ENCODE measurements around the gene ATF7.
"Not testable (repeated sequence)": the region's sequence is repeated elsewhere in the genome, so short reads cannot be mapped to it uniquely, and the experiment has no call there.

ATF7 gene

DNA sequence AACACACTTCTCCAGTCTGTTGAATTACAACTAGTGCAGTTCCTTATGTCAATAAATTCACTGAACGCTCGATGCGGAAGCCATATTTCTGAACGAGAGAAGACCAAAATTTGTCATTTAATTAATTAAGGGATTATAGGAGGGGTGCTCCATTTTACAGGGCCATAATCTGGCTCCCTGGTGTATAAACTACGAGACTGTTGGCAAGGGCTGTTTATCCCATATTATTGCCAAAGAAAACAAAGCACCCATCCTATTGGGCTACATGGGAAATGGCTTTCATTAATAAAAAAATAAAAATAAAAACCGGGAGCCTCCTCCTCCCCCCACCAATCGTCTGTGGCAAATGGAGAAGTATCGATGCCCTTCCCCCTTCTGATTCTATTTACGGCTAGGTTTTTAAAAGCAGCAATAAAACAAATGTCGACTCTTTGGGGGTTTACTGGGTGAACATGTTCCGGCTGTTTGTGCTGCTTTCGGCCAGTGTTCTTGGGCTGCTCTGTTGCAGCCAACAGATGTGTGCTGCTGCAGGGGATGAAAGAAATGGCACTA lies 24.8 kb downstream of the ATF7 start:
- no peak for DNase-seq (ENCODE audit: extremely low read depth, low read depth)

DNA sequence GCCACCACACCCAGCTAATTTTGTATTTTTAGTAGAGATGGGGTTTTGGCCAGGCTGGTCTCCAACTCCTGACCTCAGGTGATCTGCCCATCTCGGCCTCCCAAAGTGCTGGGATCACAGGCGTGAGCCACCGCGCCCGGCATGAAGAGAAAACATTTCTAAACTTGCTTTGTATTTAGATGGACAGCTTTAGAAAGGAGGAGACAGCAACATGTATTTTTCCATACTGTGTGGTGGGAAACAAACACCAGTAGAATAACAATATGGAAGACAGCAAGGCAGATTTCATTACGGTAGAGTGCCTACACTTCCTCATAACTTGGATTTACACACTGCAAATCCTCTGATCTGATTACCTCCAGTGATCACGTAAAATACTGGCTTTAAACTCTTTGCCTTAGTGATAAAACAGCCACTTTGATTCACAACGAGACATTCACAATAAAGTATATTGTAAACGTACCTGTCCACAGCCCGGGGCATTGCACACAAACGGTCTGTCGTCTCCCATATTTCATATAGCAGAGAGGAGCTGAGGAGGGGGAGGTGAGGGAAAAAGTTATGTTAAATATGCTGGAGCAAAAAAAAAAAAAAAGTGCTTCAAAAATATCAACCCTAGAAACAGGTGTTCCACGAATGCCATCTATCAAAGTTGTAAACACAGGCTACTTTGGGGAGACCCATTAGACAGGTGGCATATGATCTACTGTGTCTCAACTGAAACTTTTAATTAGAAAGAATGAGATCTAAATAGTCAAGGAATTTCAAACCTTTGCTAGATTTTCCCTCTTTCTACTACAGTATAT lies 25.5 kb downstream of the ATF7 start:
- no peak overlapping the region for H3K4me3 ChIP-seq (replicated peaks; ENCODE audit: low read depth, low read length)
- TF ChIP-seq, protein P1, sequence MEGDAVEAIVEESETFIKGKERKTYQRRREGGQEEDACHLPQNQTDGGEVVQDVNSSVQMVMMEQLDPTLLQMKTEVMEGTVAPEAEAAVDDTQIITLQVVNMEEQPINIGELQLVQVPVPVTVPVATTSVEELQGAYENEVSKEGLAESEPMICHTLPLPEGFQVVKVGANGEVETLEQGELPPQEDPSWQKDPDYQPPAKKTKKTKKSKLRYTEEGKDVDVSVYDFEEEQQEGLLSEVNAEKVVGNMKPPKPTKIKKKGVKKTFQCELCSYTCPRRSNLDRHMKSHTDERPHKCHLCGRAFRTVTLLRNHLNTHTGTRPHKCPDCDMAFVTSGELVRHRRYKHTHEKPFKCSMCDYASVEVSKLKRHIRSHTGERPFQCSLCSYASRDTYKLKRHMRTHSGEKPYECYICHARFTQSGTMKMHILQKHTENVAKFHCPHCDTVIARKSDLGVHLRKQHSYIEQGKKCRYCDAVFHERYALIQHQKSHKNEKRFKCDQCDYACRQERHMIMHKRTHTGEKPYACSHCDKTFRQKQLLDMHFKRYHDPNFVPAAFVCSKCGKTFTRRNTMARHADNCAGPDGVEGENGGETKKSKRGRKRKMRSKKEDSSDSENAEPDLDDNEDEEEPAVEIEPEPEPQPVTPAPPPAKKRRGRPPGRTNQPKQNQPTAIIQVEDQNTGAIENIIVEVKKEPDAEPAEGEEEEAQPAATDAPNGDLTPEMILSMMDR (IDR thresholded peaks at IDR 0.05; ENCODE audit: low read depth, low read length, missing control alignments), result no peak
- DNase-seq (ENCODE audit: extremely low read depth, low read depth), result no peak

More for the DNA sequence above, 24.8 kb downstream of the ATF7 start:
- H3K4me3 ChIP-seq (replicated peaks; ENCODE audit: low read depth, low read length), result no peak overlapping the region
- TF ChIP-seq, protein P1 (IDR thresholded peaks at IDR 0.05; ENCODE audit: low read depth, low read length, missing control alignments), result no peak

DNA sequence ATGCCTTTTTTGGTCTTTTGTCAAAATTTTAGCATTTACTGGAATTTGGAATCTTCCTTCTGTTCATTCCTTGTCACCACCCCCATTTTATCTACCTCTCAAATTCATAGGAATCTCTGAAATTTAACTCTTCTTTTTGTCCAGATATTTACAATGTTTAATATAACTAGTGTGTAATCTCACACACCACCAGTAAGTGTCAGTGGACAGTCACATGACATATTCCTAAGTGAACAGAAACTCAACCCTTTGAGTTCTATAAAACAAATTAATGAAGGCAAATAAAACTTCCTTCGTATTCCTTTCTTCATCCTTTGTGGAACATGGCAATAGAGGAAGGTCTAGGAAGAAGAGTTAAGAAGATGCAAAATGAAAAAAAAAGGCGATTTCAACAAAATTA lies 26.6 kb downstream of the ATF7 start:
- no peak overlapping the region for H3K4me3 ChIP-seq (replicated peaks; ENCODE audit: low read depth, low read length)

DNA sequence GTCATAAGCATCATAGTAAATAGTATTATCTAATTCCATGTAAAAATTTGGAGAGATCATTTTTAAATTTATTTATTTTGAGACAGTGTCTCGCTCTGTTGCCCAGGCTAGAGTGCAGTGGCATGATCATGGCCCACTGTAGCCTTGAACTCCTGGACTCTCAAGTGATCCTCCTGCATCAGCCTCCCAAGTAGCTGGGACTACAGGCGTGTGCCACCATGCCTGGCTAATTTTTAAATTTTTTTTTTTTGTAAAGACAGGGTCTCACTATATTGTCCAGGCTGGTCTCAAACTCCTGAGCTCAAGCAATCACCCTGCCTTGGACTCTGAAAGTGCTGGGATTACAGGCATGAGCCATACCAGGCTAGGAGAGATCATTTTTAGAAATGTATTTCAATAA lies 27.2 kb downstream of the ATF7 start:
- H3K4me3 ChIP-seq (replicated peaks; ENCODE audit: low read depth, low read length); DNase-seq (ENCODE audit: extremely low read depth, low read depth): not testable (repeated sequence)

More for the DNA sequence above, 26.6 kb downstream of the ATF7 start:
- no peak for DNase-seq (ENCODE audit: extremely low read depth, low read depth)
- TF ChIP-seq, protein P1 (IDR thresholded peaks at IDR 0.05; ENCODE audit: low read depth, low read length, missing control alignments), result no peak

DNA sequence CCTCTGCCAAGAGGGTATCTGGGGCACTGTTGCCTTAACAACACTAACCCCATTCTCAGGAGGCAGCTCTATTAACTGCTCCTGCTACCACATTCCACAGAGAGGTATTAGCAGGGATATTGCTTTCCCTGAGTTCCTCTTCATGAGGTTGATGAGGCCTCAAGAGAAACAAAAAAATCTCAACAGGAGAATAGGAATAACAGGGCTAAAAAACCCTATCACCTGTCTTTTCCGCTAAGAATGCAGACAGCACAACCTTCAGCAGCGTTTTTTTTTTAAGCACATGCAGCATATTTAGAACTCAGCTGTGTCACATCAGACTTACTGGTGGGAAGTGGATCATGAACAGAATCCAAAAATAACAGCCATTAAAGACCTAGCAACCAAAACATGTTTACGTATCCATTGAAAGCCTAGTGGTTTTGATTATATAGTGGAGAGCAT lies 29.2 kb downstream of the ATF7 start:
- TF ChIP-seq, protein P1 (IDR thresholded peaks at IDR 0.05; ENCODE audit: low read depth, low read length, missing control alignments), result no peak
- DNase-seq (ENCODE audit: extremely low read depth, low read depth), result peak; percentile 55
- no peak overlapping the region for H3K4me3 ChIP-seq (replicated peaks; ENCODE audit: low read depth, low read length)

DNA sequence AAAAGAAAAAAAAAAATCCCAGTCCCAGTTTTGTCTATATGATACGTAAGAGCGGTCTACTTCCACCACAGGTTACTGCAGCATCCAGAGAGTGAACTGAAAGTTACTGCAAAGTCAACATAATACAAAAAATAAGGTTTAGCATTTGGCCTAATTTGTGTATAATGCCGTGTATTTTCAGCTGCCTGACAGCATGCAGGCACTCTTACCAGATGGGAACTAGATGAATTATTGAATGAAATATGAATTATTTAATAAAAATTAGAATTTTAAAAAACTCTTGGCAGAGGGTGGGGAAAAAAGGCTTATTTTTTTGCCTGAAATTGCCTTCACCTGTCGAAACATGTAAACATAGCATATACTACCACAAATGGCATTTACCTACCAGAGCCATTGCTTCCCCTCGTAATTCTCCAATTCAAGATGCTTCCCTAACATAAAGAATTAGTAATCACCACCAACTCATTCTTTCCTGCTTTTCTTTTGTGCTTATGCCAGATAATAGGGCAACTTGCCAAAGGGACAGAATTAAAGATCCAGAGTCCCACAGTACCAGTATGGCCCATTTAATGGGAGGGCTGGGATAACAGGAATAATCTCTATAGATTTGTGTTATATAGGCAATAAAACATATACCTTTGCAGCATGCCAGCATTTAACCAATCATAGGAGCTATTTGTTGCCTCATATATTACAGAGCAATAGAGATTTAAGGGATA lies 31.1 kb downstream of the ATF7 start:
- DNase-seq (ENCODE audit: extremely low read depth, low read depth), result no peak
- H3K4me3 ChIP-seq (replicated peaks; ENCODE audit: low read depth, low read length), result no peak overlapping the region
- TF ChIP-seq, protein P1 (IDR thresholded peaks at IDR 0.05; ENCODE audit: low read depth, low read length, missing control alignments), result no peak

DNA sequence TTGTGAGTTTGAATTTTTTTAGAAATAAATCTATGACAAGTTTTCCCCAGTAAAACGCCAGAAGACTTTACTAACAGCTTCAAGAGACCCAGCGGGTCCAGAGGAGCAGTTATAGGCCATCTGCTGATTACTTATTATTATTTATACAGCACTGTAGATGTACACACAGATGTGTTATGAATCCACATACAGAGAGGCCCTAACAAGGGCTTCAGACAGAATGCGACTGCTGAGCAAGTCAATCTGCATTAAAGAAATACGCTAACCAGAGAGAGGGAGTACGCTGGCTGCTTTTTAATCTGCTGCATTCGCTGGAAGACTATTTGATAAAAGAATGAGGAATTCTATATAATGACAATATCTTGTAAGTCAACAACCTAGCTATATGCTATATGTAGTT lies 32.5 kb downstream of the ATF7 start:
- H3K4me3 ChIP-seq (replicated peaks; ENCODE audit: low read depth, low read length), result no peak overlapping the region
- DNase-seq (ENCODE audit: extremely low read depth, low read depth), result no peak
- TF ChIP-seq, protein P1 (IDR thresholded peaks at IDR 0.05; ENCODE audit: low read depth, low read length, missing control alignments), result no peak

All from HFF-Myc (cell line).